Neural crest cell (in vitro differentiated cells): ENCODE data around the gene ITGB3. TPM values are rescaled to one million over a fixed set of nuclear protein-coding genes. Genes with fewer than 3 reads are reported as not detected.

ENCODE experiments used
- DNase-seq: peaks from one replicate; pipeline ENCODE4 v3.0.0; 2021; ENCODE audit warnings: low read depth, mixed read lengths, low spot score
- H3K27ac Mint-ChIP-seq: one replicate; pipeline ENCODE4 v1.8.0; 2021; ENCODE audit warnings: mild to moderate bottlenecking, mixed read lengths; ENCODE audit not compliant: unreplicated experiment
- H3K27me3 Mint-ChIP-seq: 2 replicates; pipeline ENCODE4 v1.8.0; 2021; ENCODE audit warnings: low read depth, mild to moderate bottlenecking, mixed read lengths
- H3K36me3 Mint-ChIP-seq: 2 replicates; pipeline ENCODE4 v1.8.0; 2021; ENCODE audit warnings: low read depth, mild to moderate bottlenecking, mixed read lengths
- H3K4me1 Mint-ChIP-seq: 2 replicates; pipeline ENCODE4 v1.8.0; 2021; ENCODE audit warnings: mixed read lengths
- H3K4me3 Mint-ChIP-seq: one replicate; pipeline ENCODE4 v1.8.0; 2021; ENCODE audit warnings: mild to moderate bottlenecking, mixed read lengths
- H3K9me3 Mint-ChIP-seq: 2 replicates; pipeline ENCODE4 v1.8.0; 2021; ENCODE audit warnings: mixed read lengths
- total RNA-seq: library from RNA; stranded (reverse); gene quantifications from 2 replicates; pipeline ENCODE4 v1.2.1, GENCODE V29; 2021
- TF ChIP-seq, protein P1 (sequence below): fragments of 200-600 bp; sonication (generic); conservative IDR thresholded peaks from 2 replicates; pipeline ENCODE4 v1.5.0; 2021; ENCODE audit warnings: antibody characterized with exemption, mild to moderate bottlenecking

ITGB3 gene
- total RNA-seq, 1 donor from 2014 or later: 0.09 TPM

DNA sequence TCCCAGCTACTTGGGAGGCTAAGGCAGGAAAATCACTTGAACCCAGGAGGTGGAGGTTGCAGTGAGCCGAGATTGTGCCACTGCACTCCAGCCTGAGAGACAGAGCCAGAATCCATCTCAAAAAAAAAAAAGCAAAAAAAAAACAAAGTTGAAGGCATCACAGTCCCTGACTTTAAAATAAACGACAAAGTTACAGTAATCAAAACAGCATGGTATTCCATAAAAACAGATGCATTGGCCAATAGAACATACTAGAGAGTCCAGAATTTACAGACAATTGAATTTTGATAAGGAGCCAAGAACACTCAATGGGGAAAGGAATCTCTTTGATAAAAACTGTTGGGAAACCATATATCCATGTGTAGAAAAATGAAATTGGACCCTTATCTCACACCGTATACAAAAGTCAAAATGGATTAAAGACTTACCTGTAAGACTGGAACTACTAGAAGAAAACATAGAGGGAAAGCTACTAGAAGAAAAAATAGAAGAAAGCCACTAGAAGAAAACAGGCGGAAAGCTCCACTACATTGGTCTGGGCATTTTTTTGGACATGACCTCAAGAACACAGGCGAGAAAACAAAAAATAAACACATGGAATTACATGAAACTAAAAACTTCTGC, 67.4 kb downstream of the ITGB3 start:
- no peak for DNase-seq
- peaks cover 4% of the 10 kb centered on the region for H3K36me3 Mint-ChIP-seq
- H3K4me1 Mint-ChIP-seq: peaks cover 25% of the 10 kb centered on the region
- H3K27ac Mint-ChIP-seq: no peak overlapping the region
- TF ChIP-seq, protein P1, sequence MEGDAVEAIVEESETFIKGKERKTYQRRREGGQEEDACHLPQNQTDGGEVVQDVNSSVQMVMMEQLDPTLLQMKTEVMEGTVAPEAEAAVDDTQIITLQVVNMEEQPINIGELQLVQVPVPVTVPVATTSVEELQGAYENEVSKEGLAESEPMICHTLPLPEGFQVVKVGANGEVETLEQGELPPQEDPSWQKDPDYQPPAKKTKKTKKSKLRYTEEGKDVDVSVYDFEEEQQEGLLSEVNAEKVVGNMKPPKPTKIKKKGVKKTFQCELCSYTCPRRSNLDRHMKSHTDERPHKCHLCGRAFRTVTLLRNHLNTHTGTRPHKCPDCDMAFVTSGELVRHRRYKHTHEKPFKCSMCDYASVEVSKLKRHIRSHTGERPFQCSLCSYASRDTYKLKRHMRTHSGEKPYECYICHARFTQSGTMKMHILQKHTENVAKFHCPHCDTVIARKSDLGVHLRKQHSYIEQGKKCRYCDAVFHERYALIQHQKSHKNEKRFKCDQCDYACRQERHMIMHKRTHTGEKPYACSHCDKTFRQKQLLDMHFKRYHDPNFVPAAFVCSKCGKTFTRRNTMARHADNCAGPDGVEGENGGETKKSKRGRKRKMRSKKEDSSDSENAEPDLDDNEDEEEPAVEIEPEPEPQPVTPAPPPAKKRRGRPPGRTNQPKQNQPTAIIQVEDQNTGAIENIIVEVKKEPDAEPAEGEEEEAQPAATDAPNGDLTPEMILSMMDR: no peak
- H3K27me3 Mint-ChIP-seq: peaks cover 20% of the 10 kb centered on the region
- H3K9me3 Mint-ChIP-seq: peaks cover 13% of the 10 kb centered on the region
- no peak overlapping the region for H3K4me3 Mint-ChIP-seq

DNA sequence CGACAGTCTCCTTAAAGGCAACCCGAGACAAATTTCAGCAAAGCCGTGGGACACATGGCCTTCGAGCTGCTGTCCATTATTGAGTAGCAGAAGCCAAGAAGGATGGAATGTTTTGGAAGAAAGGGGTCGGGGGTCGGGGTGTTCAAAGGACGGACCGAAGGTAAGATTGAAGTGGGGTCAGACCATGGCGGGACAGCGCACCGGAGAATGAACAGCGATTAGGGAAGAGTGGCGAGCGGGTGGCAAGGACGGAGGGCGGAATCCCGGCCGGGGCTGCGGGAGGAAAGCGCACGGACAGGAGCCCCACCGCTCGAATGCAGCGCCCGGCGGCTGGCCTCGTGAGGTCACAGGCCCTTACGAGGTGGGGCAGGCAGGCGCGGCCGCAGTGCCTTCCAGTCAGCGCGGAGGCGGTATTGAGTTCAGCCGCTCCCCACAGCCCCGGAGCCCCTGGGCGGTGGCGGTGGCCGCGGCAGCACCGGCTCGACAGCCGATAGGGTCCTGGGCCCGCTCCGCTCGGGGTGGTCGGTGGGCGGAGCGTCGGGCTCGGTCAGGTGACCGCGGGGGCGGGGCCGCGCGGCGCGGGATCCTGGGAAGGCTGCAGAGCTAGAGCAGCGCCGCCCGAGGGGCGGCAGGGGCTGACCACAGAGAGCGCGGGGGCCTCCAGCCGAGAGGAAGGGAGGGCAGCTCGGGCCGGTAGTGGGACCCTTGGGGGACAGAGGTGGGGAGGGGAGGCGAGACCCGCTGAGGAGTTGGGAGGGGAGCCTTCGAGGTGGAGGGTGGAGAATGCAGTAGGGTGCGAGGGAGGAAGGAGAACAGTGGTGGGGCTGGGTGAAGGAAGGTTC, 70.0 kb downstream of the ITGB3 start, which contains the start of gene EFCAB13:
Gene EFCAB13 (plus strand): TSS at position 574 of the 842 bp plus-strand sequence. CDS start 4,399 bp downstream, outside the sequence.
- H3K27ac Mint-ChIP-seq: peak within 1 kb of the TSS; percentile 98
- peaks cover 13% of the 10 kb centered on the region for H3K9me3 Mint-ChIP-seq
- peak; percentile 84 for DNase-seq
- H3K4me3 Mint-ChIP-seq: peak within 1 kb of the TSS; percentile 92
- peaks cover 4% of the 10 kb centered on the region for H3K36me3 Mint-ChIP-seq
- H3K4me1 Mint-ChIP-seq: peaks cover 25% of the 10 kb centered on the region
- peaks cover 18% of the 10 kb centered on the region for H3K27me3 Mint-ChIP-seq
- TF ChIP-seq, protein P1: peak; percentile 21

DNA sequence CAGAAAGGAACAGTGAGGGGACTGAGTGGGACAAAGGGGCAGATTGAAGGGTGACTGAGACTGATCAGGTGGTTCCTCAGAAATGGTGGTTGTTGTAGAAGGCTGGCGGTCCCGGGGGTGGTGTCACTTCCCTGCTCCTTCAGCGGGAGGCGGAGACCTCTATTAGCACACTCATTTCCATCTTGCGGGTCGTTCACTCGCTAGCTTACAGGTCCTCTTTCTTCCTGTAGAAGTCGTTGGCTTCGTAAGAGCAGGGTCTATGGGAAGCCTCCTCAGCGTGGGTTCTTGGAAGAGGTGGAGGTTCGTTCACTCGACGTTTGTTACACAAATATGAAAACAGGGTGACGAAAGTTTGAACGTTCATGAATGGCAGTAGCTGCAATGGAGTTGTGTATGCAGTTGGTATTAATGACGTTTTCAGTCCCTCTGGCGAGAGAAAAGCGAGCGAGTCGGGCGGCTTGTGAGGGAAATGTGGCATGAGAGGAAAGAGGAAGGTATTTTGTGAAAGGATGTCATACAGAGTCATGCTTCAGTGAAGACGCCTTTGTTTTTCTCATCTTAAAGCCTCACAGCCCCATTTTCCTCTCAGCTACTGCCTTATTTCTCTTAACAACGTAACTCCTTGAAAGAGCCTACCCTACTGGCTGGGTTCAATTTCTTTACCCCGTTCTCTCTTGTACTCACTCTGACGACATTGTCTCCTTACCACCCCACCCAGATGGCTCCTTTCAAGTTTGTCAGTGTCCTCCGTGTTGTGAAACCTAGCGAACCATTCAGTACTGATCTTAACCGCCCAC, 70.8 kb downstream of the ITGB3 start:
- DNase-seq: no peak
- TF ChIP-seq, protein P1: no peak
- peak overlapping the region; percentile 92 for H3K4me3 Mint-ChIP-seq
- H3K27ac Mint-ChIP-seq: peak overlapping the region; percentile 97
- H3K9me3 Mint-ChIP-seq: peaks cover 13% of the 10 kb centered on the region
- peaks cover 21% of the 10 kb centered on the region for H3K27me3 Mint-ChIP-seq
- H3K4me1 Mint-ChIP-seq: peaks cover 25% of the 10 kb centered on the region
- peaks cover 4% of the 10 kb centered on the region for H3K36me3 Mint-ChIP-seq

DNA sequence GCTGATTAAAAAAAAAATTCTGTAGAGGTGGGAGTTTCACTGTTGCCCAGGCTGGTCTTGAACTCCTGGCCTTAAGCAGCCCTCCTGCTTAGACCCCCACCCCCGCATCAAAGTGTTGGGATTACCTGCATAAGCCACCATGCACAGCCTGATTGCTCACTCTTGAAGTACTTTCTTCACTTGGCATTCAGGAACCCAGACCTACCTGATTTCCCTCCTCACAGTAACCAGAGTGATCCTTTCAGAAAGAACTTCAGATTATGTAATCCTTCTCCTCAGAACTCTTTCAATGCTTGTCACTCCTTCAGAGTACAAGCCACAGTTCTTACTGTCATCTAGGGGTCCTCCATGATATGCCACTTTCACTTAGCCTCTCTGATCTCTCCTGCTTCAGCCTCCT, 71.5 kb downstream of the ITGB3 start:
- Mint-ChIP-seq H3K27ac (no peak overlapping the region), H3K9me3 (peaks cover 13% of the 10 kb centered on the region), H3K4me3 (peak overlapping the region; percentile 92), H3K36me3 (peaks cover 4% of the 10 kb centered on the region), H3K27me3 (peaks cover 21% of the 10 kb centered on the region), H3K4me1 (peaks cover 25% of the 10 kb centered on the region)
- DNase-seq: no peak
- TF ChIP-seq, protein P1: no peak

DNA sequence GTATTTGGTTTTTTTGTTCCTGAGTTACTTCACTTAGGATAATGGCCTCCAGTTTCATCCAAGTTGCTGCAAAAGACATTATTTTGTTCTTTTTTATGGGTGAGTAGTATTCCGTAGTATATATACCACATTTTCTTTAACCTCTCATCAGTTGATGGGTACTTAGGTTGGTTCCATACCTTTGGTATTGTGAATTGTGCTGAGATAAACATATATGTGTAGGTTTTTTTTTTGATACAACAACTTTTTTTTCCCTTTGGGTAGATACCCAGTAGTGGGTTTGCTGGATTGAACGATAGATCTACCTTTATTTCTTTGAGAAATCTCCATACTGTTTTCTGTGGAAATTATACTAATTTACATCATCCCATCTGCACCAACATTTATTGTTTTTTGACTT, 76.9 kb downstream of the ITGB3 start:
- Mint-ChIP-seq H3K4me1 (no peaks in the 10 kb centered on the region), H3K4me3 (no peak overlapping the region)

More for the DNA sequence above, 76.9 kb downstream of the ITGB3 start:
- DNase-seq: no peak
- Mint-ChIP-seq H3K36me3 (peaks cover 6% of the 10 kb centered on the region), H3K27me3 (peaks cover 3% of the 10 kb centered on the region), H3K27ac (no peak overlapping the region), H3K9me3 (peaks cover 14% of the 10 kb centered on the region)
- TF ChIP-seq, protein P1: no peak
